ENCODE results near the gene F9.

DNA sequence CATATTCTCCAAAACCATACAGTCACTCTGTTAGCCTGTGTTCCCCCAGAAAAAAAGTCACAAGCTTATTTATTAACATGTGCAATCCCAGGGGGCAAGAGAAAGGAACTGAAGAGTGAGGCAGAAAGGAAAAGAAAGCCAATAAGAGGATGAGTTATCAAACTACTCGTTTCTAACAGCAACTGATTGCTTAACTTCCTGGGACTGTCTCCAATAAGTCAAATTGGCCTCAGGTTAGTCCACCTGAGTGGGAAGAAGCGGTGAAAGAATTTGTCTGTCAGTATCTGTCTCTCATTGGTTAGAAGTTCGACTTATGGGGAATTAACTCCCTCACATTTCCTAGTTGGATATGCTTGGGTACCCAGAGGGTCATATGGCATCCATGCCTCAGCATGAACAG, 14.1 kb downstream of the F9 start:
- TF ChIP-seq, protein P1, sequence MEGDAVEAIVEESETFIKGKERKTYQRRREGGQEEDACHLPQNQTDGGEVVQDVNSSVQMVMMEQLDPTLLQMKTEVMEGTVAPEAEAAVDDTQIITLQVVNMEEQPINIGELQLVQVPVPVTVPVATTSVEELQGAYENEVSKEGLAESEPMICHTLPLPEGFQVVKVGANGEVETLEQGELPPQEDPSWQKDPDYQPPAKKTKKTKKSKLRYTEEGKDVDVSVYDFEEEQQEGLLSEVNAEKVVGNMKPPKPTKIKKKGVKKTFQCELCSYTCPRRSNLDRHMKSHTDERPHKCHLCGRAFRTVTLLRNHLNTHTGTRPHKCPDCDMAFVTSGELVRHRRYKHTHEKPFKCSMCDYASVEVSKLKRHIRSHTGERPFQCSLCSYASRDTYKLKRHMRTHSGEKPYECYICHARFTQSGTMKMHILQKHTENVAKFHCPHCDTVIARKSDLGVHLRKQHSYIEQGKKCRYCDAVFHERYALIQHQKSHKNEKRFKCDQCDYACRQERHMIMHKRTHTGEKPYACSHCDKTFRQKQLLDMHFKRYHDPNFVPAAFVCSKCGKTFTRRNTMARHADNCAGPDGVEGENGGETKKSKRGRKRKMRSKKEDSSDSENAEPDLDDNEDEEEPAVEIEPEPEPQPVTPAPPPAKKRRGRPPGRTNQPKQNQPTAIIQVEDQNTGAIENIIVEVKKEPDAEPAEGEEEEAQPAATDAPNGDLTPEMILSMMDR (conservative IDR thresholded peaks at IDR 0.05; ENCODE audit: low read depth, low read length), result no peak
- no peak for TF ChIP-seq EZH2 (IDR thresholded peaks at IDR 0.05; ENCODE audit: low read length, unreplicated experiment)

All from PC-3 (cell line).